ENCODE results near the gene CPLANE2. TPM values are rescaled to one million over a fixed set of nuclear protein-coding genes. Genes with fewer than 3 reads are reported as not detected.
A peak's percentile ranks its signal among the peaks of the same experiment; 100 is the strongest.

CPLANE2 gene
- total and polyA plus RNA-seq, 2 of the 4 experiments (the other 2 are of a cell fraction): 3.2 to 5.8 TPM

- peak; percentile 28 for ATAC-seq (ENCODE audit: low read depth)
- DNase-seq: peak; percentile 87
- H3K27me3 ChIP-seq (ENCODE audit: control insufficient read depth, insufficient read depth, low read length): no peaks in the 10 kb centered on the region
- peak overlapping the region; percentile 88 for H4K91ac ChIP-seq (ENCODE audit: insufficient read depth, low read depth, low read length)
- H2AK5ac ChIP-seq (ENCODE audit: low read depth, low read length): peak overlapping the region; percentile 91
- in situ Hi-C loops (cut with MboI; ENCODE audit: low sequenced_read_pairs): no loop called here
- H3K4me1 ChIP-seq (ENCODE audit: control insufficient read depth, insufficient read depth, low read length): peaks cover 17% of the 10 kb centered on the region
- H3K4me2 ChIP-seq (ENCODE audit: low read depth, low read length): peak overlapping the region; percentile 24; the same call in 1 of the 2 replicates
- H3K4ac ChIP-seq (ENCODE audit: low read depth, low read length): peak overlapping the region; percentile 90
- H4K20me1 ChIP-seq (ENCODE audit: insufficient read depth, low read length): peaks cover 8% of the 10 kb centered on the region; the same call in 1 of the 2 replicates
- H3K18ac ChIP-seq (ENCODE audit: low read depth, low read length): peak overlapping the region; percentile 72
- peak overlapping the region; percentile 26 to 84; a peak in 3 of 4 replicates for H4K8ac ChIP-seq (ENCODE audit: low read depth in 2 of 2, low read length in 2 of 2)
- H3K9me1 ChIP-seq (ENCODE audit: insufficient read depth, low read length): peaks cover 20% of the 10 kb centered on the region
- ChIA-PET POLR2A (ENCODE audit: unreplicated experiment) (no interaction called here), CTCF (interaction anchor here (0.6 to 1.2 kb wide), 3 partner anchors 13 to 169 kb away, joined by 3 read pairs; partner anchors contain the start of gene CPLANE2)
- H2BK20ac ChIP-seq (ENCODE audit: low read depth, low read length): peak overlapping the region; percentile 45
- no peak overlapping the region for H2AFZ ChIP-seq (replicated peaks; ENCODE audit: low read length, poor library complexity)
- intact Hi-C loops (cut with micrococcal nuclease): no loop called here
- peak overlapping the region; percentile 91 for H3K23ac ChIP-seq (ENCODE audit: low read depth, low read length)
- no peak overlapping the region for H3K4me3 ChIP-seq (ENCODE audit: insufficient read depth, low read depth, low read length)
- no peaks in the 10 kb centered on the region for H3K9me3 ChIP-seq (ENCODE audit: control insufficient read depth, insufficient read depth, low read length)
- peak overlapping the region; percentile 17; the same call in 1 of the 2 replicates for H4K5ac ChIP-seq (ENCODE audit: low read depth, low read length)
- peak overlapping the region; percentile 68 for H3K14ac ChIP-seq (replicated peaks; ENCODE audit: low read depth, low read length)
- H2BK5ac ChIP-seq (ENCODE audit: low read depth, low read length, poor library complexity, severe bottlenecking): peak overlapping the region; percentile 4
- H3K56ac ChIP-seq (ENCODE audit: extremely low read depth, insufficient read depth, low read length): no peak overlapping the region
- dilution Hi-C loops (cut with HindIII; ENCODE audit: low sequenced_read_pairs, unreplicated experiment): no loop called here
- peak overlapping the region; percentile 2 for H2AK9ac ChIP-seq (replicated peaks; ENCODE audit: low read depth, low read length, poor library complexity)
- peak overlapping the region; percentile 7; the same call in 1 of the 2 replicates for H3K27ac ChIP-seq (ENCODE audit: insufficient read depth, low read length)
- peak overlapping the region; percentile 58; the same call in 1 of the 3 replicates for H2BK15ac ChIP-seq (ENCODE audit: low read depth, low read length)
- no TSS peak for BruUV-seq (replicated peaks)
- peaks cover 16 to 28% of the 10 kb centered on the region in 2 experiments for H3K79me1 ChIP-seq (ENCODE audit: low read depth in 1 of 2, low read length in 2 of 2)
- H3K9ac ChIP-seq (ENCODE audit: low read depth, low read length): peak overlapping the region; percentile 27; the same call in 1 of the 2 replicates
- peaks cover 24% of the 10 kb centered on the region for H3K36me3 ChIP-seq (ENCODE audit: control insufficient read depth, insufficient read depth, low read length)
- no CpG with 5 or more reads among the region's 7 CpGs for WGBS, 2 experiments (ENCODE audit: extremely low coverage in 2 of 2, insufficient read length in 1 of 2)
- H2BK120ac ChIP-seq (ENCODE audit: low read depth, low read length): peak overlapping the region; percentile 82
- TF ChIP-seq MAFK (IDR thresholded peaks at IDR 0.05; ENCODE audit: low read depth, low read length): no peak
- TF ChIP-seq CHD1 (IDR thresholded peaks at IDR 0.05; ENCODE audit: low read depth, low read length): no peak
- TF ChIP-seq RCOR1 (IDR thresholded peaks at IDR 0.05; ENCODE audit: insufficient replicate concordance, low read length): no peak
- no peak for TF ChIP-seq SMC3 (IDR thresholded peaks at IDR 0.05; ENCODE audit: low read depth, low read length)
- TF ChIP-seq MXI1 (IDR thresholded peaks at IDR 0.05; ENCODE audit: borderline replicate concordance, low read depth, low read length): no peak
- no peak for TF ChIP-seq RAD21 (IDR thresholded peaks at IDR 0.05; ENCODE audit: low read length)
- no peak for TF ChIP-seq ELK1 (IDR thresholded peaks at IDR 0.05; ENCODE audit: borderline replicate concordance, low read depth, low read length)
- TF ChIP-seq BHLHE40 (IDR thresholded peaks at IDR 0.05; ENCODE audit: low read depth, low read length): no peak
- TF ChIP-seq CEBPB (IDR thresholded peaks at IDR 0.05; ENCODE audit: low read depth, low read length): no peak
- TF ChIP-seq USF2 (IDR thresholded peaks at IDR 0.05; ENCODE audit: low read depth, low read length): no peak
- no peak for TF ChIP-seq POLR2A (IDR thresholded peaks at IDR 0.05; ENCODE audit: low read depth, low read length)
- no peak for TF ChIP-seq RFX5 (IDR thresholded peaks at IDR 0.05; ENCODE audit: low read depth, low read length)
- no peak for TF ChIP-seq FOS (IDR thresholded peaks at IDR 0.05; ENCODE audit: low read depth, low read length)
- no peak for TF ChIP-seq MAZ (IDR thresholded peaks at IDR 0.05; ENCODE audit: borderline replicate concordance, low read depth, low read length)
These were observed 11.9 kb upstream of the CPLANE2 start for GRCh38 chr1:16248603-16249516.

All from IMR-90 (cell line).